Activated CD4-positive, alpha-beta memory T cell treated with anti-CD3 and anti-CD28 coated beads for 36 hours (primary cell): ENCODE measurements around the gene STAB2. TPM values are rescaled to one million over a fixed set of nuclear protein-coding genes. Genes with fewer than 3 reads are reported as not detected.

Experiments
- CTCF ChIA-PET: fragments of 350-600 bp; sonication (Branson Sonifier 250); formaldehyde crosslinking; loops from one replicate; lab custom pipeline; 2021; ENCODE audit warnings: antibody characterized with exemption, inconsistent platforms; lab: Charles Lee
- POLR2A ChIA-PET: fragments of 350-600 bp; sonication (Branson Sonifier 250); formaldehyde crosslinking; loops from one replicate; lab custom pipeline; 2021; ENCODE audit warnings: antibody characterized with exemption; lab: Charles Lee
- DNase-seq: peaks from one replicate; pipeline ENCODE4 v3.0.0-alpha.2; 2020
- H3K27ac Mint-ChIP-seq: one replicate; pipeline ENCODE4 v1.8.0; 2021; ENCODE audit warnings: mixed read lengths
- H3K27me3 Mint-ChIP-seq: one replicate; pipeline ENCODE4 v1.8.0; 2021; ENCODE audit warnings: mixed read lengths
- H3K36me3 Mint-ChIP-seq: one replicate; pipeline ENCODE4 v1.8.0; 2021; ENCODE audit warnings: mixed read lengths
- H3K4me1 Mint-ChIP-seq: one replicate; pipeline ENCODE4 v1.8.0; 2021; ENCODE audit warnings: low read depth, mixed read lengths
- H3K4me3 Mint-ChIP-seq: one replicate; pipeline ENCODE4 v1.8.0; 2021; ENCODE audit warnings: mild to moderate bottlenecking, mixed read lengths
- H3K9me3 Mint-ChIP-seq: one replicate; pipeline ENCODE4 v1.8.0; 2021; ENCODE audit warnings: mixed read lengths
- intact Hi-C: fragments of 100-400 bp; cut with micrococcal nuclease; formaldehyde crosslinking; loops from one replicate; pipeline ENCODE4 v1.15.1; 2023
- total RNA-seq, 2 experiments: library from RNA; stranded (reverse); gene quantifications; one replicate each; pipeline ENCODE4 v1.2.3, GENCODE V29; 2021

STAB2 gene
- total RNA-seq, 2 experiments from 2014 or later, result not detected

GRCh38 chr12:103705098-103705497, 118.0 kb downstream of the STAB2 start:
- no peak for DNase-seq
- H3K9me3 Mint-ChIP-seq, result no peaks in the 10 kb centered on the region
- ChIA-PET CTCF (no interaction called here), POLR2A (no interaction called here)
- H3K4me1 Mint-ChIP-seq, result no peaks in the 10 kb centered on the region
- H3K36me3 Mint-ChIP-seq, result no peaks in the 10 kb centered on the region
- no peak overlapping the region for H3K27ac Mint-ChIP-seq
- H3K27me3 Mint-ChIP-seq, result peaks cover 5% of the 10 kb centered on the region
- intact Hi-C loops, result no loop called here
- H3K4me3 Mint-ChIP-seq, result no peak overlapping the region

DNA sequence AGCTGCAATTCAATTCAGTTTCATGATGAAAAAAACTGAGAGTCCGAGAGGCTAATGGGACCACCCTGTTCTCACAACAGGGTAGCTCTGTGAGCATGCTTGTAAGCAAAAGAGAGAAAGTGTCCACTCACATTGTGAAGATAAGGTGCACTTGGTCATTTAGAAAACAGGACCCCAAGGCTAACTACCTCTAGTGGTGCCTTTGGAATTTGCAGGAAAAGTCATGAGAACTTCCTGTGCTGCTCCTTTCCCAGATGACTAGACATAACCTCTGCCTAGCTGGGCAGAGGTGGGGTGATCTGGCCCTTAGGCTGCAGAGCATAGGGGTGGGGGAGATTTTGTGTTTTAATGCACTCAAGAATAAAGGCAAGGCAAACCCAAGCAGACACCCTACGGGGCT, 118.9 kb downstream of the STAB2 start:
- intact Hi-C loops, result no loop called here
- no peak overlapping the region for H3K27ac Mint-ChIP-seq
- no peaks in the 10 kb centered on the region for H3K4me1 Mint-ChIP-seq
- H3K27me3 Mint-ChIP-seq, result peaks cover 5% of the 10 kb centered on the region
- no peaks in the 10 kb centered on the region for H3K36me3 Mint-ChIP-seq
- no peak for DNase-seq
- POLR2A ChIA-PET, result no interaction called here
- CTCF ChIA-PET, result no interaction called here
- no peaks in the 10 kb centered on the region for H3K9me3 Mint-ChIP-seq
- H3K4me3 Mint-ChIP-seq, result no peak overlapping the region

GRCh38 chr12:103707446-103707845, 120.4 kb downstream of the STAB2 start:
- intact Hi-C loops, result no loop called here
- no peaks in the 10 kb centered on the region for H3K4me1 Mint-ChIP-seq
- CTCF ChIA-PET, result no interaction called here

DNA sequence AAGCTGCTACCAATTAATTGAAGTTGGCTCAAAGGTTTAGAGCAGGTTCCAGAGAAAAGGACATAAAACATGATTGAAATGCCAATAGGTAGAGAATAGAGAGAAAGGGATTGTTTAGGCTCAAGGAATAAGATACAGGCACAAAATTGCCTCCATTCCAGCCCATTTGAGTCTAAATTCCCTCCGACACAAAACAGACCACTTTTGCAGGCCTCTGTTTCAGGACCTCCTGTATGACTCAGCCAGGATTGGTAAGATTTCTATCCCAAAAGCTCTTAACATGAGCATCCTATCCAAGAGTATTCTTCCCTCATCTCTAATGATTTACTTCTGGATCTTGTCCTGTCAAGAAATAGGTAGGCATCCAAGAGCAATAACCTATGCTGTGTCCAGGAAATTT, 123.5 kb downstream of the STAB2 start:
- no peak for DNase-seq
- H3K36me3 Mint-ChIP-seq, result no peaks in the 10 kb centered on the region
- H3K4me1 Mint-ChIP-seq, result no peaks in the 10 kb centered on the region
- ChIA-PET CTCF (no interaction called here), POLR2A (no interaction called here)
- H3K9me3 Mint-ChIP-seq, result no peaks in the 10 kb centered on the region
- peaks cover 8% of the 10 kb centered on the region for H3K27me3 Mint-ChIP-seq
- intact Hi-C loops, result no loop called here
- H3K4me3 Mint-ChIP-seq, result no peak overlapping the region
- no peak overlapping the region for H3K27ac Mint-ChIP-seq

More at GRCh38 chr12:103707446-103707845, 120.4 kb downstream of the STAB2 start:
- Mint-ChIP-seq H3K27ac (no peak overlapping the region), H3K4me3 (no peak overlapping the region), H3K27me3 (peaks cover 5% of the 10 kb centered on the region), H3K36me3 (no peaks in the 10 kb centered on the region), H3K9me3 (no peaks in the 10 kb centered on the region)
- DNase-seq, result no peak
- POLR2A ChIA-PET, result no interaction called here

DNA sequence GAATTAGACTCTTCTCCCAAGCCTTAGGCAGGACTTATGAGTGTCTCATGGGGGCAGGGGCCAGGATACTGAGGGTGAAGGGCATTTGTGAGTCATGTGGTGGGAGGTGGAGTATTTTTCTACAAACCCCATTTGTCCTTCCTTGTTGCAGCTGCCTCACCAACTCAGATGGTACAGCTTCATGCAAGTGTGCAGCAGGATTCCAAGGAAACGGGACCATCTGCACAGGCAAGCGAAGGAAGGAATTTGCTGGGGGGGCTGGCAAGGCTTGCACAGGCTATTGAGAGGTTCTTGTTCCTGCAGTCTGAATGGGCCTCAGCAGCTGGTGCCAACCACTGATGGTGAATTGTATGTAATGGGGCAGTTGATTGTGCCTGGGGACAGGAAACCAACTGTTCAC, 125.1 kb downstream of the STAB2 start:
- no peak for DNase-seq

GRCh38 chr12:103715494-103715893, 128.4 kb downstream of the STAB2 start:
- no peaks in the 10 kb centered on the region for H3K9me3 Mint-ChIP-seq
- H3K4me1 Mint-ChIP-seq, result no peaks in the 10 kb centered on the region
- H3K4me3 Mint-ChIP-seq, result no peak overlapping the region
- no peaks in the 10 kb centered on the region for H3K36me3 Mint-ChIP-seq
- peaks cover 4% of the 10 kb centered on the region for H3K27me3 Mint-ChIP-seq
- CTCF ChIA-PET, result no interaction called here
- H3K27ac Mint-ChIP-seq, result no peak overlapping the region
- POLR2A ChIA-PET, result no interaction called here
- intact Hi-C loops, result no loop called here
- no peak for DNase-seq

More for the DNA sequence above, 125.1 kb downstream of the STAB2 start:
- no peaks in the 10 kb centered on the region for H3K9me3 Mint-ChIP-seq
- POLR2A ChIA-PET, result no interaction called here
- no peak overlapping the region for H3K4me3 Mint-ChIP-seq
- H3K4me1 Mint-ChIP-seq, result no peaks in the 10 kb centered on the region
- CTCF ChIA-PET, result no interaction called here
- peaks cover 8% of the 10 kb centered on the region for H3K27me3 Mint-ChIP-seq
- H3K36me3 Mint-ChIP-seq, result no peaks in the 10 kb centered on the region
- H3K27ac Mint-ChIP-seq, result no peak overlapping the region
- intact Hi-C loops, result no loop called here

GRCh38 chr12:103716517-103717196, 129.6 kb downstream of the STAB2 start:
- CTCF ChIA-PET, result no interaction called here
- Mint-ChIP-seq H3K9me3 (no peaks in the 10 kb centered on the region), H3K27ac (no peak overlapping the region)

GRCh38 chr12:103725398-103725797, 138.3 kb downstream of the STAB2 start:
- no peaks in the 10 kb centered on the region for H3K9me3 Mint-ChIP-seq
- no peaks in the 10 kb centered on the region for H3K27me3 Mint-ChIP-seq
- intact Hi-C loops, result no loop called here
- no peak overlapping the region for H3K27ac Mint-ChIP-seq
- no peaks in the 10 kb centered on the region for H3K36me3 Mint-ChIP-seq
- no peaks in the 10 kb centered on the region for H3K4me1 Mint-ChIP-seq
- ChIA-PET POLR2A (no interaction called here), CTCF (interaction anchor here (0.6 kb wide), 1 partner anchor 1461 kb away, joined by 3 read pairs; no protein-coding TSS in a partner anchor)
- no peak overlapping the region for H3K4me3 Mint-ChIP-seq
- DNase-seq, result no peak

More at GRCh38 chr12:103716517-103717196, 129.6 kb downstream of the STAB2 start:
- H3K36me3 Mint-ChIP-seq, result no peaks in the 10 kb centered on the region
- intact Hi-C loops, result no loop called here
- peaks cover 4% of the 10 kb centered on the region for H3K27me3 Mint-ChIP-seq
- no peak overlapping the region for H3K4me3 Mint-ChIP-seq
- POLR2A ChIA-PET, result no interaction called here
- no peak for DNase-seq
- H3K4me1 Mint-ChIP-seq, result no peaks in the 10 kb centered on the region

DNA sequence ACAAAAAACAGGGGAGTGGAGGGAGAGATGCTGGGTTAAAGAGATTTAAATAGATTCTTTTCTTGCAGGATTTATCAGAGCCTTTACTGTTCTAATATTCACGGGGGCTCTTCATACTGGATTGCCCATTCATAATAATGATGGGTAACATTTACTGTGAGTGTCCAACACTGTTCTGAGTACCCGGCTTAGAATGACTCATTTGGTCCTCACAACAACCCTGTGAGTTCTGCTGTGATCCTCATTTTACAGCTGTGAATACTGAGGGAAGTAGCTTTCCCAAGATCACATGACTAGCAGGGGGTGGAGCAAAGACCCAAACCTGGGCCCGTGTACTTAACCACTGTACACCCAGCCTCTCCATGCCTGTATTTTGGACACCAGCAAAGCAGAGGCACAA, 140.6 kb downstream of the STAB2 start:
- Mint-ChIP-seq H3K4me3 (no peak overlapping the region), H3K27ac (no peak overlapping the region), H3K36me3 (no peaks in the 10 kb centered on the region), H3K4me1 (no peaks in the 10 kb centered on the region), H3K9me3 (peaks cover 3% of the 10 kb centered on the region), H3K27me3 (no peaks in the 10 kb centered on the region)
- intact Hi-C loops, result no loop called here
- ChIA-PET POLR2A (no interaction called here), CTCF (no interaction called here)
- DNase-seq, result no peak

GRCh38 chr12:103728323-103728722, 141.2 kb downstream of the STAB2 start:
- Mint-ChIP-seq H3K9me3 (peaks cover 3% of the 10 kb centered on the region), H3K4me1 (no peaks in the 10 kb centered on the region), H3K27me3 (no peaks in the 10 kb centered on the region), H3K27ac (no peak overlapping the region), H3K4me3 (no peak overlapping the region), H3K36me3 (no peaks in the 10 kb centered on the region)
- CTCF ChIA-PET, result no interaction called here
- intact Hi-C loops, result no loop called here
- DNase-seq, result no peak
- POLR2A ChIA-PET, result no interaction called here

- Mint-ChIP-seq H3K9me3 (peaks cover 3% of the 10 kb centered on the region), H3K27ac (no peak overlapping the region), H3K27me3 (no peaks in the 10 kb centered on the region), H3K4me3 (no peak overlapping the region), H3K4me1 (no peaks in the 10 kb centered on the region), H3K36me3 (no peaks in the 10 kb centered on the region)
- no peak for DNase-seq
- ChIA-PET POLR2A (no interaction called here), CTCF (no interaction called here)
- intact Hi-C loops, result no loop called here
These were observed 142.4 kb downstream of the STAB2 start for GRCh38 chr12:103729499-103729898.

DNA sequence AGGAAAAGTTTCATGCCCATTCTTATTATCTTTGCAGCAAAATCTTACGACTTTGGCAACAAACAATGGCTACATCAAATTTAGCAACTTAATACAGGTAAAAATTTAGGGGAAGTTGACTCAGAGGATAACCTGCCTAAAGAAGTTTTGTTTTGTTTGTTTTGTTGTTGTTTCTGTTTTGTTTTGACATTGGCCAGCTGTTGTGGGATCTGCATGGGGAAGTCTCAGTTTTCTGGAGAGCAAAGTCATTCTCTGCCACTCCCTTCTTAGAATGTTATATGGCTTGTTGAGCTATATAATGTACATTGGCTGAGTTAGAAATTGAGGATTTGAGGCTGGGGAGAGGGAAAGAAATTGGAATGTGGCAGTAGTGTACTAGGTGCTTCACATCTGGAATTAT, 144.5 kb downstream of the STAB2 start:
- intact Hi-C loops, result no loop called here
- DNase-seq, result no peak
- Mint-ChIP-seq H3K27ac (no peak overlapping the region), H3K27me3 (no peaks in the 10 kb centered on the region), H3K36me3 (no peaks in the 10 kb centered on the region), H3K4me3 (no peak overlapping the region), H3K4me1 (no peaks in the 10 kb centered on the region), H3K9me3 (peaks cover 3% of the 10 kb centered on the region)
- ChIA-PET CTCF (no interaction called here), POLR2A (no interaction called here)

DNA sequence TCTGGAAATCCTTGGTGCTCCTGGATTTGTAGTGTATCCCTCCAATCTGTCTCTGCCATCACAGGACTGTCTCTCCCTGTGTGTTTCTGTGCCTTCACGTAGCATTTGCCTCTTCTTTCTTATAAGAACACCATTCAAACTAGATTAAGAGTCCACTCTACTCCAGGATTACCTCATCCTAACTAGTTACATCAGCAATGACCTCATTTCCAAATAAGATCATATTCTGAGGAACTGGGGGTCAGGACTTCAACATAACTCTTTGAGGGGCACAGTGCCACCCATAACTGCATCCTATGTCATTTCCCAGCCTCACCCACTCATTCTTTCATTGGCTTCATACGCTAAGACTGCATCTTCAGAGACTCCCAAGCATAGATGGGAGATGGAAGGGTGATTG, 147.8 kb downstream of the STAB2 start:
- Mint-ChIP-seq H3K36me3 (no peaks in the 10 kb centered on the region), H3K4me1 (no peaks in the 10 kb centered on the region), H3K4me3 (no peak overlapping the region), H3K27ac (no peak overlapping the region), H3K9me3 (peaks cover 3% of the 10 kb centered on the region), H3K27me3 (no peaks in the 10 kb centered on the region)
- intact Hi-C loops, result no loop called here
- no peak for DNase-seq
- ChIA-PET CTCF (no interaction called here), POLR2A (no interaction called here)
